SU-DHL-6 (cell line): ENCODE results near the gene TMEM37.
A peak's percentile ranks its signal among the peaks of the same experiment; 100 is the strongest.

Experiments used
- H2AFZ ChIP-seq: fragments of 200-600 bp; sonication (generic); 2 replicates; pipeline ENCODE4 v1.6.1; 2014; ENCODE audit warnings: low read depth, mild to moderate bottlenecking, moderate library complexity, mixed read lengths, antibody characterized with exemption, low read length; ENCODE audit not compliant: severe bottlenecking
- H3F3A ChIP-seq: fragments of 200-600 bp; shearing (Covaris generic); 2 replicates; pipeline ENCODE4 v1.6.0; 2016; ENCODE audit warnings: antibody characterized with exemption, mild to moderate bottlenecking; ENCODE audit not compliant: insufficient read depth
- H3K27ac ChIP-seq: fragments of 200-600 bp; sonication (generic); 2 replicates; pipeline ENCODE4 v1.5.1; 2016; ENCODE audit warnings: low read depth, mild to moderate bottlenecking, low read length, moderate library complexity, mixed read lengths
- H3K27me3 ChIP-seq: fragments of 200-600 bp; sonication (generic), shearing (Covaris generic); 2 replicates; pipeline ENCODE4 v1.6.0; 2014; ENCODE audit warnings: mild to moderate bottlenecking, low read length
- H3K36me3 ChIP-seq: fragments of 200-600 bp; sonication (generic); 2 replicates; pipeline ENCODE4 v1.6.1; 2014; ENCODE audit warnings: mild to moderate bottlenecking, low read length, mixed read lengths
- H3K4me2 ChIP-seq: fragments of 300-600, 200-600 bp; shearing (Covaris generic), sonication (generic); 2 replicates; pipeline ENCODE4 v1.6.0; 2014; ENCODE audit warnings: low read length, low read depth, mild to moderate bottlenecking; ENCODE audit not compliant: poor library complexity, severe bottlenecking
- H3K4me3 ChIP-seq: fragments of 200-600 bp; sonication (generic); 2 replicates; pipeline ENCODE4 v1.5.1; 2014; ENCODE audit warnings: antibody characterized with exemption, low read length, mild to moderate bottlenecking, mixed read lengths; ENCODE audit not compliant: insufficient read depth, poor library complexity, severe bottlenecking
- H3K79me2 ChIP-seq: fragments of 200-600 bp; sonication (generic); 2 replicates; pipeline ENCODE4 v1.6.1; 2014; ENCODE audit warnings: mild to moderate bottlenecking, low read length, moderate library complexity; ENCODE audit not compliant: insufficient read depth
- H3K9ac ChIP-seq: fragments of 200-600 bp; sonication (generic); 2 replicates; pipeline ENCODE4 v1.7.0; 2014; ENCODE audit warnings: mild to moderate bottlenecking, low read length
- H3K9me2 ChIP-seq: fragments of 200-600 bp; sonication (generic); replicated peaks from 2 replicates; pipeline ENCODE4 v1.6.1; 2014; ENCODE audit warnings: low read length; ENCODE audit not compliant: insufficient read depth
- H3K9me3 ChIP-seq: fragments of 200-600 bp; sonication (generic); 2 replicates; pipeline ENCODE4 v1.6.1; 2014; ENCODE audit warnings: low read length, mixed read lengths; ENCODE audit not compliant: insufficient read depth
- H4K20me1 ChIP-seq: fragments of 200-600 bp; sonication (generic); 2 replicates; pipeline ENCODE4 v1.6.1; 2014; ENCODE audit warnings: low read depth, mild to moderate bottlenecking, antibody characterized with exemption, low read length, moderate library complexity, mixed read lengths
- CTCF ChIP-seq: fragments of 200-600 bp; sonication (generic); IDR thresholded peaks from one replicate; pipeline ENCODE4 v1.5.1; 2017; ENCODE audit warnings: antibody characterized with exemption, mild to moderate bottlenecking, low read length, moderate library complexity; ENCODE audit not compliant: insufficient read depth, poor library complexity, severe bottlenecking
- EZH2phosphoT487 ChIP-seq: fragments of 200-600 bp; sonication (generic), shearing (Covaris generic); conservative IDR thresholded peaks from 2 replicates; pipeline ENCODE4 v1.6.1; 2018; ENCODE audit warnings: mild to moderate bottlenecking, antibody characterized with exemption, low read length, moderate library complexity, mixed read lengths

The TMEM37 gene

GRCh38 chr2:119407430-119408220 is 24.0 kb upstream of the TMEM37 start:
- H3K9ac ChIP-seq = no peak overlapping the region
- H2AFZ ChIP-seq = no peak overlapping the region
- H3K27ac ChIP-seq = no peak overlapping the region
- H3K4me2 ChIP-seq = no peak overlapping the region
- no peaks in the 10 kb centered on the region for H3K9me3 ChIP-seq
- no peak overlapping the region for H3K4me3 ChIP-seq
- TF ChIP-seq EZH2phosphoT487 = no peak
- TF ChIP-seq CTCF = peak; percentile 58
- no peaks in the 10 kb centered on the region for H4K20me1 ChIP-seq
- no peaks in the 10 kb centered on the region for H3F3A ChIP-seq
- no peaks in the 10 kb centered on the region for H3K9me2 ChIP-seq
- H3K36me3 ChIP-seq = no peaks in the 10 kb centered on the region
- H3K27me3 ChIP-seq = no peaks in the 10 kb centered on the region
- H3K79me2 ChIP-seq = no peaks in the 10 kb centered on the region

GRCh38 chr2:119408221-119408619 is 23.4 kb upstream of the TMEM37 start:
- Histone ChIP-seq H3F3A (no peaks in the 10 kb centered on the region), H3K9ac (no peak overlapping the region), H3K4me3 (no peak overlapping the region), H3K27ac (no peak overlapping the region), H4K20me1 (no peaks in the 10 kb centered on the region), H3K27me3 (no peaks in the 10 kb centered on the region), H3K4me2 (no peak overlapping the region), H3K79me2 (no peaks in the 10 kb centered on the region), H2AFZ (no peak overlapping the region), H3K36me3 (no peaks in the 10 kb centered on the region), H3K9me3 (no peaks in the 10 kb centered on the region), H3K9me2 (no peaks in the 10 kb centered on the region)
- TF ChIP-seq CTCF (no peak), EZH2phosphoT487 (no peak)

- Histone ChIP-seq H4K20me1 (no peaks in the 10 kb centered on the region), H3K9ac (no peak overlapping the region), H3K4me2 (no peak overlapping the region)
Measured at GRCh38 chr2:119409506-119409905, 22.1 kb upstream of the TMEM37 start.

GRCh38 chr2:119414894-119415293 is 16.8 kb upstream of the TMEM37 start:
- TF ChIP-seq EZH2phosphoT487 (no peak), CTCF (no peak)

More at GRCh38 chr2:119409506-119409905, 22.1 kb upstream of the TMEM37 start:
- Histone ChIP-seq H3K4me3 (no peak overlapping the region), H3F3A (no peaks in the 10 kb centered on the region), H3K79me2 (no peaks in the 10 kb centered on the region), H3K27me3 (no peaks in the 10 kb centered on the region), H3K36me3 (no peaks in the 10 kb centered on the region), H2AFZ (no peak overlapping the region), H3K27ac (no peak overlapping the region), H3K9me2 (no peaks in the 10 kb centered on the region), H3K9me3 (no peaks in the 10 kb centered on the region)
- TF ChIP-seq EZH2phosphoT487 = no peak

More at GRCh38 chr2:119414894-119415293, 16.8 kb upstream of the TMEM37 start:
- Histone ChIP-seq H3K4me2 (no peak overlapping the region), H3K27me3 (no peaks in the 10 kb centered on the region), H3K27ac (no peak overlapping the region), H3F3A (no peaks in the 10 kb centered on the region), H3K9me3 (no peaks in the 10 kb centered on the region), H4K20me1 (no peaks in the 10 kb centered on the region), H3K9me2 (no peaks in the 10 kb centered on the region), H3K9ac (no peak overlapping the region), H3K79me2 (no peaks in the 10 kb centered on the region), H3K4me3 (no peak overlapping the region), H2AFZ (no peak overlapping the region), H3K36me3 (no peaks in the 10 kb centered on the region)
